ENCODE measurements around the gene MEGF8. TPM values are rescaled to one million over a fixed set of nuclear protein-coding genes. Genes with fewer than 3 reads are reported as not detected.

MEGF8 gene
- total RNA-seq, 1 experiment from 2014 or later = 7.7 TPM

DNA sequence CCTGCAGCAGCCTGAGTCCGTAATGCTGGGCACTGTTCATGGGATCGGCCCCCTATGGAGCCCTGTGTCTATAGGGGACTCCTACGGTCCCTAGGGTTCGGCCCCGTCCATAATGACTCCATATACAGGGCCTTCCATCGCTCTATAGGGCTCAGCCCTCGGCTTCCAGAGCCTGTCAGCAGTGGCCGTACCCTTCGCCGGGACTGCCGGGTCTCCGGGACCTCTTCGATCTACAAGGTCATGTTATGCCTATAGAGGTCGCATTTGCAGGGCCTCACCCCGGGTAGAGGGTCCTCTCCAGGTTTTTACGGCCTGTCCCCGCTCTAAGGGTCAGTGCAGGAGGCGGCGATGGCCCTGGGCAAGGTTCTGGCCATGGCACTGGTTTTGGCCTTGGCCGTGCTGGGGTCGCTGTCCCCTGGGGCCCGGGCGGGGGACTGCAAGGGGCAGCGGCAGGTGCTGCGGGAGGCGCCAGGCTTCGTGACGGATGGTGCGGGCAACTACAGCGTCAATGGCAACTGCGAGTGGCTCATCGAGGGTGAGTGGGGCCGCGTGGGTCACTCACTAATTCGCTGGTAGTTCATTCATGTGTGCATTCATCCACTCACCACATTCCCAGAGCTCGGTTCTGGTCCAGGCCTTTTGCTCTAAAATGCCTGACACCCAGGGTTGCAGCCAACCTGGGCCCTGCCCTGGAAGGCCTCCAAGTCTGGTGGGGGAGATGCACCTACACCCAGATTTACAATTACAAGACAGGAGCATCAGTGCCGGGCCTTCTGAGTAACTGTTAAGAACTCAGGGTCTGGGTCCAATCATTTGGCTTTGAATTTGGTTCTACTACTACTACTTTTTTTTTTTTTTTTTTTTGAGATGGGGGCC, 699 bp downstream of the MEGF8 start:
- TSS peak; percentile 79 for BruUV-seq (replicated peaks)
- ChIA-PET CTCF (no interaction called here), POLR2A (ENCODE audit: unreplicated experiment) (no interaction called here)
- peaks cover 34% of the 10 kb centered on the region for H3K79me2 ChIP-seq (ENCODE audit: low read length)
- H3K27ac ChIP-seq (ENCODE audit: low read length) = 0 out of 2 replicates have a peak overlapping the region, but pooled peaks have one; percentile 13
- intact Hi-C loops (cut with micrococcal nuclease) = no loop called here
- no peaks in the 10 kb centered on the region for H3K9me3 ChIP-seq (ENCODE audit: low read length)
- H3K9me2 ChIP-seq (replicated peaks; ENCODE audit: low read length) = no peaks in the 10 kb centered on the region
- peak overlapping the region; percentile 90 for H3K9ac ChIP-seq (ENCODE audit: low read length)
- ATAC-seq (peak; percentile 32), DNase-seq (no peak)
- peak overlapping the region; percentile 99 for H3K4me3 ChIP-seq (ENCODE audit: low read length)
- peaks cover 8% of the 10 kb centered on the region for H3K4me1 ChIP-seq (ENCODE audit: insufficient read depth, low read length)
- peak; percentile 28 for TF ChIP-seq CTCF (conservative IDR thresholded peaks at IDR 0.05; ENCODE audit: low read depth, low read length)
- no peak for TF ChIP-seq EZH2 (IDR thresholded peaks at IDR 0.05; ENCODE audit: low read length, unreplicated experiment)
- peak overlapping the region; percentile 94 for H2AFZ ChIP-seq (ENCODE audit: low read length)
- H4K20me1 ChIP-seq (ENCODE audit: low read length) = no peaks in the 10 kb centered on the region
- no peaks in the 10 kb centered on the region for H3K27me3 ChIP-seq (ENCODE audit: low read length)
- no peaks in the 10 kb centered on the region for H3F3A ChIP-seq (ENCODE audit: low read length, unreplicated experiment)
- H3K36me3 ChIP-seq (ENCODE audit: low read depth, low read length) = no peaks in the 10 kb centered on the region
- H3K4me2 ChIP-seq (ENCODE audit: low read length) = peak overlapping the region; percentile 97

GRCh38 chr19:42326969-42327368, 1.5 kb downstream of the MEGF8 start:
- Histone ChIP-seq H3K4me3 (ENCODE audit: low read length) (peak overlapping the region; percentile 99), H3K9me2 (replicated peaks; ENCODE audit: low read length) (no peaks in the 10 kb centered on the region), H3K4me1 (ENCODE audit: insufficient read depth, low read length) (peaks cover 8% of the 10 kb centered on the region), H3K36me3 (ENCODE audit: low read depth, low read length) (no peaks in the 10 kb centered on the region), H3K27me3 (ENCODE audit: low read length) (no peaks in the 10 kb centered on the region), H3F3A (ENCODE audit: low read length, unreplicated experiment) (no peaks in the 10 kb centered on the region), H3K79me2 (ENCODE audit: low read length) (peaks cover 34% of the 10 kb centered on the region), H3K9me3 (ENCODE audit: low read length) (no peaks in the 10 kb centered on the region), H3K9ac (ENCODE audit: low read length) (no peak overlapping the region), H2AFZ (ENCODE audit: low read length) (no peak overlapping the region), H4K20me1 (ENCODE audit: low read length) (no peaks in the 10 kb centered on the region), H3K27ac (ENCODE audit: low read length) (no peak overlapping the region), H3K4me2 (ENCODE audit: low read length) (peak overlapping the region; percentile 97)
- POLR2A ChIA-PET (ENCODE audit: unreplicated experiment) = no interaction called here
- TF ChIP-seq EZH2phosphoT487 (IDR thresholded peaks at IDR 0.05; ENCODE audit: borderline replicate concordance, low read length) = no peak
- TF ChIP-seq CTCF (conservative IDR thresholded peaks at IDR 0.05; ENCODE audit: low read depth, low read length) = no peak
- no peak for TF ChIP-seq EZH2 (IDR thresholded peaks at IDR 0.05; ENCODE audit: low read length, unreplicated experiment)
- DNase-seq = no peak
- no TSS peak for BruUV-seq (replicated peaks)
- CTCF ChIA-PET = no interaction called here
- intact Hi-C loops (cut with micrococcal nuclease) = no loop called here
- ATAC-seq = no peak

GRCh38 chr19:42327381-42327780, 1.9 kb downstream of the MEGF8 start:
- BruUV-seq (replicated peaks) = no TSS peak
- TF ChIP-seq CTCF (conservative IDR thresholded peaks at IDR 0.05; ENCODE audit: low read depth, low read length) (no peak), EZH2 (IDR thresholded peaks at IDR 0.05; ENCODE audit: low read length, unreplicated experiment) (no peak), EZH2phosphoT487 (IDR thresholded peaks at IDR 0.05; ENCODE audit: borderline replicate concordance, low read length) (no peak)
- Histone ChIP-seq H3K27me3 (ENCODE audit: low read length) (no peaks in the 10 kb centered on the region), H3K9me3 (ENCODE audit: low read length) (no peaks in the 10 kb centered on the region), H3K27ac (ENCODE audit: low read length) (no peak overlapping the region), H3K36me3 (ENCODE audit: low read depth, low read length) (no peaks in the 10 kb centered on the region), H3K4me2 (ENCODE audit: low read length) (peak overlapping the region; percentile 97), H3K79me2 (ENCODE audit: low read length) (peaks cover 34% of the 10 kb centered on the region), H3K9me2 (replicated peaks; ENCODE audit: low read length) (no peaks in the 10 kb centered on the region), H4K20me1 (ENCODE audit: low read length) (no peaks in the 10 kb centered on the region), H3K4me3 (ENCODE audit: low read length) (no peak overlapping the region; the same call in 1 of the 2 replicates), H3K9ac (ENCODE audit: low read length) (no peak overlapping the region), H2AFZ (ENCODE audit: low read length) (no peak overlapping the region), H3F3A (ENCODE audit: low read length, unreplicated experiment) (no peaks in the 10 kb centered on the region), H3K4me1 (ENCODE audit: insufficient read depth, low read length) (peaks cover 8% of the 10 kb centered on the region)
- intact Hi-C loops (cut with micrococcal nuclease) = no loop called here
- DNase-seq (no peak), ATAC-seq (no peak)
- CTCF ChIA-PET = no interaction called here
- POLR2A ChIA-PET (ENCODE audit: unreplicated experiment) = no interaction called here
